GM19395 (cell line): Measurements from ENCODE around the gene SPTB.
"Not testable (repeated sequence)": the region's sequence is repeated elsewhere in the genome, so short reads cannot be mapped to it uniquely, and the experiment has no call there.

ENCODE experiments used
- ATAC-seq: cut with Tn5 transposase; IDR thresholded peaks from one replicate; pipeline ENCODE4 v1.9.1; 2021; ENCODE audit warnings: mild to moderate bottlenecking, moderate library complexity; ENCODE audit not compliant: unreplicated experiment

SPTB gene

GRCh38 chr14:64824471-64824870 is 55.2 kb downstream of the SPTB start:
- ATAC-seq, result no peak

DNA sequence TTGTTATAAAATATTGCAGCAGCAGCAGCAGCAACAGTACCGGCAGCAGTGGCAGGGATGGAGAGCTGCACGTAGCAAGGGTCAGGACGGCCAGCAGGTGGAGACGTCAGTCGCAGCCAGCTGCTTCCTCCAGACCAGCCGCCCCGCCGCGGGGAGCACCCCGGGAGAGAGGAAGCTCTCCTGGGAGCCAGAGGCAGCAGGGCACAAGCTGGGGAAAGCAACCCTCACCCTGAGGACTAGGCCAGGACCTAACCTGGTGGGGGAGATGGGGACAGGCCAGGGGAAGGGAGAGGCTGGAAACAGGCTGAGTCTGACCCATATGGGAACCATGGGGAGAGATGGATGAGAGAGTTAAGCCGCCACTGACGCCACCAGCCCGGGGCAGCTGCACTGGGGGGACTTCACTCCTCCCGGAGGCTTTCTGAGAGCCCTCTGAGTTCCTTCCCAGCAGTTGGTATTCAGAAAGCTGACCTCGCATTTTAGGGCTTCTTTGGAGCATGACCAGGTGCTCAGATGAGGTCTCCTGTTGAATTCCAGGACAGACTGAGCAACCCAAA is 56.3 kb downstream of the SPTB start:
- no peak for ATAC-seq

DNA sequence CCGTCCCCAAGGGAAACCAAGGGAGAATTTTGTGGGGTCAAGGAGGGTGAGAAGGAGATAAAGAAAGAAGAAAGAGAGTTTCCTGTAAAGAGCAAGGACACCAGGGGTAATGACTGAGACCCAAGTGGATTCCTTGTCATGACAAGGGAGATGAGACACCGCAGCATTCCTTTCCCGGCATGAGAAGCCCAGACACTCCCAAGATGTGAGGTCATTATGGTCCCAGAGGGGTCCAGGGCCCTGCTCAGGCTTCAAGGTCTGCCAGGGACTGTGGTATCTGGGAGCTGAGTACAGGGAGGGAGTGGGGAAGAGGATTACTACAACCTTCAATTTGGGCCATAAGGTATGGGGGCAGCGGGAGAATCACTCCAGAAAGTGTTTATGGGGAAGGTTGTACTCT is 58.1 kb downstream of the SPTB start:
- no peak for ATAC-seq

GRCh38 chr14:64818151-64818550 is 61.6 kb downstream of the SPTB start:
- no peak for ATAC-seq

DNA sequence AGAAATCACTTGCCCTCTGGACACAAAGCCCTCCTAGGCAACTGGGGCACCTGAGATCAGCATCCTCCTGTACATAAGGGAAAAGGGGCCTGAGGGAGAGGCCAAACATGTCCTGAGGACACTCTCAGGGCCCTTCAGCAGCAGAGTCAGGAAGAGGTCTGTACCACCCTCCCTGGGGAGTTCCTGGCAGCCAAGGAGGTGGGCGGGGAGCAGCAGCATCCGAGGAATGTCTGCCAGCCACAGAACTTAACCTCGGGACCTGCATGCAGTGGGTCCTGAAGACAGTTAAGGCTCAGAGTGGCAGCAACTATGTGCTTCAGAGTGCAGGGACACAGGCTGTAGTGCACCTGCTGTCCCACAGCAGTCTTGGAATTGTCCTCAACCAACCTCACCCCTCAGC is 62.1 kb downstream of the SPTB start:
- ATAC-seq, result no peak

GRCh38 chr14:64816221-64816783 is 63.4 kb downstream of the SPTB start:
- ATAC-seq, result no peak

DNA sequence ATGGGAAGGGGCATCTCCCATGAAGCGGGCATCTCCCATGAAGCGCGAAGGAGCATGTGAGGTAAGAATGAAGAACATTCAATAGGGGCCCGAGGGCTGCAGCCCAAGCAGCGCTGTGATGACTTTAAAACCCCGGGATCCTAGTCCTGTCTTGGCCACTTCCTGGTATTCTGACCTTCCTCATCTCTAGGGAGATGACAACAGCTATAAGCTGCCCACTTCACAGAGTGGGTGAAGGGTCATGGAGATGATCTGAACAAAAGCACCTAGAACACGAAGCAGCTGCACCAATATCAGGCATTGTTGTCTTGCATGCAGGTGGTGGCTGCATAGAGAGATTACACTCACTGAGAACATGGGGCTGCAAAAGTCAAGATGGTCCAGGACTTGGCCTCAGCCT is 64.5 kb downstream of the SPTB start:
- no peak for ATAC-seq

- no peak for ATAC-seq
These were observed 67.3 kb downstream of the SPTB start for GRCh38 chr14:64812412-64812811.

DNA sequence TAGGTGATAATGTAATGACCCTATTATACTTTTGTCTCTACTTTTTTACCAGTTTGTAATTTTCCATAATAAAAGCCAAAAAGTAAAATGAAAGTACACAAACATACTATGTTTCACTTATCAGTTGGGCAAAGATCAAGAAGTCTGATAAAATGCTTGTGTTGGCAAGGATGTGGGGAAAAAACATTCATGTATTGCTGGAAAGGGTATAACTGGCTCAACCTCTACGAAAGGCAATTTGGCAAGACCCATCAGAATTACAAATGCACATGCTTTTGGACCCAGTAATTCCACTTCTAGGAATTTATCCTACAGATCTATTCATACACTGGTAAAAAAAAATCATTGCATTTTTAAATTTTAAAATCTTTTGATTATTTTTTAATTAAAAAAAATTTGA is 68.0 kb downstream of the SPTB start:
- no peak for ATAC-seq

DNA sequence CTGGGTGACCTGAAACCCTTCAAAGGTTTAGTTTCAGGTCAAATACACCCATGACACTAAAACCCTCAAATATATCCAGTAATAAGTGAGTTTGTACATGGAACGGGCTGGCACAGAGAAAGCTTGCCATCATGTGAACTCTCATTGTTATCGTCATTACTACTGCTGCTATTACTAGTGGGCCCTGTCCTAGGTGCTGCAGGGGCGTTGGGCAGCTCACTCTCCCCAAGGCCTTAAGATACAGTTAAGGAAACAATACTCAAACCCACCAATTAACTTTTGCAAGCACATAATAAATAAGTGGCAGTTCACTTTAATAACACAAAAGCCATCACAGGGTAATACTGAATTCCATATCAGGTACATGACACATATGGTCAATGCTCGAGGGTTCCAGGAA is 71.3 kb downstream of the SPTB start:
- no peak for ATAC-seq

DNA sequence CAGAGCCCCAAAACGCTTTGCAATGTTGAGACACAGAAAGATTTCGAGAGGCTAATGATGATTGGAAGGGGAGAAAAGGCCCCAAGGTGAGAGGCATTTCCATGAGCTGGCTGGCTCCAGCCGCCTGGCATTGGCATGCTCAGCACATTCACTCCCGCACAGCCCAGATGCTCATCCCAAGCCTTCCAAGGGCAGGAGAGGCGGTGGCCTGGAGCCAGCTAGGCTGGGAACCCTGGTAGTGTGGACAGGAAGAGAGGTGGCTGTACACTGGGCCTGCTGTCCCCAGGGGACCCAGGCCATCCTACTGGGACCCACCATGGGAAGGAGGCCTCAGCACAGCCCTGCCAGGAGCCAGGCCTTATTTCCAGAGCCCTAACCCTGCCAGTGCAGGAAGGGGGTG is 72.2 kb downstream of the SPTB start:
- ATAC-seq, result no peak

DNA sequence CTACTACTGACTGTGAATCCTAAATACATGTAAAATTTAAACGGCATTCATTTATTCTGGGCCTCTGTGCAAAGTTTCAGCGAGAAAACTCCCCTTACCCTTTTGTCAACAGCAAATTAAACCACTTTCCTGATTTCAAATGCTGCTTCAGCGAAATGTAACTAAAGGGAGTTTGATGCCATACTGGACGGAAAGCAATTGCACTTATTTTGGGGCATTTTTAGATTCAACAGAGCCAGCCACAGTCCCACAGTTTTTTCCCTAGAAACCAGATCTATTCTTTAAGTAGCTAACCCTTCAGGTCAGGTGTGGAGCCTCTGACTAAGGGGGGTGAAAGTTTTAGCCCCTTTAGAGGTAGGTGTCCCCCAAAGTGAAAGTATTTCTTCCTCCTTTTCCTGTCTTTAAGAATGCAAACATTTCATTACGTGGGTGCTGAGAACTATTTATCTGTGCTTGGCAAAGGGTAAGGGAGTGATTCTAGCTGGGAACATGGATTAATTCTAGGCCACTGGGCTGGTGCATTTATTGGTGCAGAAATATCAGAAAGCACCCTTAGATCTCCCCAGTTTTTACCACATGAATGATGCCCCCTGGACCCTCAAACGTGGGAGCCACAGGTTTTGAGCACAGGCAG is 72.7 kb downstream of the SPTB start:
- ATAC-seq, result no peak

GRCh38 chr14:64806202-64806861 is 73.4 kb downstream of the SPTB start:
- ATAC-seq, result no peak

DNA sequence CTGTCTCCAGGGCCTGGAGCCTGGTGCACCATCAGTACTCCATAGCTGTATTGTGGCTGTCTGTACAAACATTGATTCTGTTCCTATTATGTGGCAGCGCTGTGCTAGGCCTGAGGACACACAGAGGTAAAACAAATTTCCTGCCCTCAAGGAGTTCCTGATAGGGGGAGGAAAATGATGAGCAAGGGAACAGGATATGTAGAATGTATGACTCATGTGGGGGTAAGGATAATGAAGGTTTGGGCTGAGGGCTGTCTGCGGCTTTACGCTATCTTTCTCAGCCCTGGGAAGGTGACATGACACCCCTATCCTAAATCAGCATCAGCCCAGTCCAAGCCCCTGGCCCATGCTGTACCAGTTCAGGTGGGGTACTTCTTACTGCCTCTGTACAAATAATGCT is 74.1 kb downstream of the SPTB start:
- ATAC-seq, result not testable (repeated sequence)

GRCh38 chr14:64804754-64805260 is 74.9 kb downstream of the SPTB start:
- ATAC-seq, result no peak

- ATAC-seq, result no peak
These were observed 77.9 kb downstream of the SPTB start for GRCh38 chr14:64801800-64802199.

GRCh38 chr14:64801046-64801445 is 78.7 kb downstream of the SPTB start:
- ATAC-seq, result no peak

DNA sequence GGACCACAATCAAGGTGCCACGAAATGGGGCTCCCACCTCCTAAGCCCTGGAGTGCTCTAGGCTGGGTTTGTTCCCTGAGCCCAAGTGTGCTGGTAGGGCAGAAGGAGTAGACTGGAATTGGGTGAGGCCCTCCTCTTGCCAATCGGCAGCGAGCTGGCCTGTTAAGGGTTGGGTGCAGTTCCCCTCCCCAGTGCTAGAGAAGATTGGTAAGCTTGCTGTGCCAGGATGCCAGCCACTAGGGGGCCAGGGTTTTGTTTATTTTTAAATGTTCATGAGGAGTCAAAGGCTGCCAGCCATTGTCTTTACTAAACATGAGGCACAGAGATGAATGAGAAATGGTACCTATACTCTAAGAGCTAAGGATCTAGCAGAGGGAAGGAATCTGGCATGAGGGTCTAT is 79.7 kb downstream of the SPTB start:
- no peak for ATAC-seq

GRCh38 chr14:64799555-64799954 is 80.2 kb downstream of the SPTB start:
- ATAC-seq, result no peak

- no peak for ATAC-seq
These were observed 83.3 kb downstream of the SPTB start for GRCh38 chr14:64796369-64796768.

GRCh38 chr14:64795921-64796320 is 83.8 kb downstream of the SPTB start:
- ATAC-seq, result no peak

GRCh38 chr14:64795211-64795610 is 84.5 kb downstream of the SPTB start:
- ATAC-seq, result no peak
